SIG-M5 (cell line): ENCODE measurements around the gene KCNN3.
A peak's percentile ranks its signal among the peaks of the same experiment; 100 is the strongest.

Source experiments
- DNase-seq: peaks from one replicate; lab custom pipeline; 2025; lab: John Stamatoyannopoulos, UW

The KCNN3 gene

DNA sequence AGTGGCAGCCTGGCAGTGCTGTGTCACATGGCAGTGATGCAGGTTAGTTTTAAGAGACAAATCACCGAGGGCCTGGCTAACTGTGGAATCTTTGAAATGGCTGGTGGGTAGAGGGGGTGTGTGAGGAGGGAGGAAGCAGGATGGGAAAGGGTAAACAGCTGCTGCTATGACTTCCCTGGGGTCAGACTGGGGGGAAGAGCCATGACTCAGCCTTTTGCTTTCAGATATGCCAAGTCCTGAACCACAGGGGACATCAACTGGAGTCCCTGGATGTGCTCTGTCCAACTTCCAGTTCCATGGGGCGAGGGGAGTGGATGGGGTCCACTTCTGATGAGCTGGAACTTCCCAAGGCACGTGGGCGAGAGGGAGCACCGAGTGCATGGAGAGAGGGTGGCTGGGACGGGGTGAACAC lies 141.0 kb downstream of the KCNN3 start:
- DNase-seq = no peak

DNA sequence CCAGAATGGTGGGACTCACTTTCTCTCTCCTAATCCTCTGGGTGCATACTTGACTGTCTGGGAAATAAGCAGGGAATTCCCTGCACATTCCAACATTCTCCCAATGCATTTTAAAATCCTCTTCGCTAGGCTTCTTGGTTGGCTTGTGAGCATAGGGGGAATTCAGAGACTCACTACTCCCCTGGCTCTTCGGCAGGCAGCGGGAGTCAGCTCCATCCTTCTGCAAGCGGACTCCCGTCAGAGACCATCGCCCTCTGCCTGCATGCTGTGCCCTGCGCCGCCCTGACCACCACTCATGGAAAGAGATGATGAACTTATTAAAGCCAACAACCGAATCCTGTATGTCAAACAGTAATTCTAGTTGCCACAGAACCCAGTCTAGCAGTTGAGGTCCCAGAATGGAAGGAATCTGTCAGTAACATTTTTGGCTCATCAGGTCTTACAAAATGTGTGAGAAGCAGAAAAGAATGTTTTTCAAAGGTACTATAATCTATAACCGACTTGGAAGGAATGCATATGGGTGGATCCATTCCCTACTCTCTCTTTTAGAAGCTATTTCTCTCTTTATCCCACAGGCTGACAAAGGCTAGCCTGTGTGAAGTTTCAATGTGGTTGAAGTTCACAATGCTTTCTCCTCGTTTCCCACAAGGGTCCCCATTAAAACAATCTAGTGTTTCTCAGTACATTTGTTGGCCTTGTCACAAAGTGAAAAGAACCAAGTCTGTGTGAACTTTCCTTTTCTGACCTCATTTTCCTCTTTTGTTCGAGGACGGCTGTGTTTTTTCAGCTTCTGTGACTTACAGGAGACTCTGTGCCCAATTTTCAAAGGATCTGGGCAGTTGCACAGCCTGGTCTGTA lies 143.0 kb downstream of the KCNN3 start:
- DNase-seq = no peak

DNA sequence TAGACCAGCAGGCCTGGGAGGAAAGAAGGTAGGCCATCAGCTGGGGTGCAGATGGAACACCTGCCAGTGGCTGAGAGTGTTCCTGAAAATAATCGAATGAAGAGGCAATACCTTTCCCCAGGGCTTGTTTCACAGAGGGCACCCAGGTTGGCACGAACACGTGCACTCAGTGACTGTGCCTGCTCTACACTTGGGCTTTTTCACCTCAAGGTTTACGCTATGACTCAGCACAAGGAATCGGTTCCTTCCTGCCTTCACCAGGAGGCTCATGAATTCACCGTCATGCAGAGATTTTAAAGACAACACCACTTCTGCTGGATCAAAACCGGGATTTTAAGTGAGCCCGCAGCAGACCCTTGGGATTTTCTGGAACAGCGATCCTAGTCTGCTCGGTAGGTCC lies 143.6 kb downstream of the KCNN3 start:
- DNase-seq = no peak

DNA sequence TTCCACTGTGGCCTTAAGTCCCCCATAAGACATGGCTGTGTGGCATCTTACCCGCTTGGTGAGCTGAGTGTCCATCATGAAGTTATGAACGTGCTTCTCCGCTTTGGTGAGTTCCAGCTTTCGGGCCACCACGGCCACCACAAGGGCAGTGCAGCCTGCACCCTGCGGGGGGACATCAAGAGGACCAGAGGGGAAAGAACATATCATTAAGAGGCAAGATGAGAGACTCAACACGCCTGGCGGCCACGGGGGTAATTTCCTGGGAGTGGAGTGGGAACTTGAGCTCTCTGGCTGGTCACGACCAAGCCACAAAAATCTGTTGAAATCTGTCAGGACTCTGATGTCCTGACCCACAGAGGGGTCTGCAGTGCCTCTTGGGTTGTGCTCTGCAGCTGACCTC lies 144.2 kb downstream of the KCNN3 start:
- no peak for DNase-seq

DNA sequence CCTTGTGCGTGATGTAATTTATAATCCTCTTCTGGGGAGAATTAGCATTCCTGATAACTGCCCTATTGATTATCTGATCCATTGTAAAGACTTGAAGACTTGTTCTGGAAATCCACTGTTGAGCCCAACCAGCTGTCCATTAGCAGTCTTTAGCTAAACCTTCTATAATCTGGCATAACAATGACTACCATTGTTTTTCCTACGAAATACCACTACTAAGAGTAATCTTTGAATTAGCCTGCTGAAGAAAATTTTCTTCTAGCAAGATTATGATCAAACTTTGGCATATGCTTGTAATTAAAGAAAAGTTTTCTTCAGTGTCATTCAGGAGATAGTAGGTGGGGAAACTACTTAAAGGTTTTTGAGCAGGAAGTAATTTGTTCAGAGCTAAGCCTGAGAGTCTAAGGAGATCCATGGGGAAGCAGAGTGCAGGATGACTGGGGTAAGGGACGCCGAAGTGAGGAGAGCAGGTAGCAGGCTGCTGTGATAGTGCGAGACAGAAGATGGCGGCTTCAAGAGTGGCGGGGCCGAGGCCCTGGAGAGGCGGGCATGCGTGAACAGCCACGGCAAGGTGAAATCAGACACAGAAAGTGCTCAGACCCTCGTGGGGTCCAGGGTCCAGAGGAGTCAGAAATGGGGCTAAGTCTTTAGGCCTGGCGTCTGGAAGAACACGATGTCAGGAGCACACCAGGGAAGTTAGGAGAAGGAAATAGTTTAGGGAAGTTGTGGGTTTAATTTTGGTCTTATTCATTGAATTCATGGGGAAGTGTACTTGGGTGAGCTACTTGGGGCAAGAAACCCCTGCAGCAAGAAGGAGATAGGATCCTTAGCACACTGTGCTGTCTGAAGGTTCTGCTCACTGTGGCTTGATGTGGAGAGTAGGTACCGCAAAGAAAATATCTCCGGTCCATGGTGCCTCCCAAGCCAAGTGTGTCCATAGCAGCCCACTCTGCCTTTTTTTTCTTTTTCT lies 149.5 kb downstream of the KCNN3 start:
- DNase-seq = peak; percentile 77

DNA sequence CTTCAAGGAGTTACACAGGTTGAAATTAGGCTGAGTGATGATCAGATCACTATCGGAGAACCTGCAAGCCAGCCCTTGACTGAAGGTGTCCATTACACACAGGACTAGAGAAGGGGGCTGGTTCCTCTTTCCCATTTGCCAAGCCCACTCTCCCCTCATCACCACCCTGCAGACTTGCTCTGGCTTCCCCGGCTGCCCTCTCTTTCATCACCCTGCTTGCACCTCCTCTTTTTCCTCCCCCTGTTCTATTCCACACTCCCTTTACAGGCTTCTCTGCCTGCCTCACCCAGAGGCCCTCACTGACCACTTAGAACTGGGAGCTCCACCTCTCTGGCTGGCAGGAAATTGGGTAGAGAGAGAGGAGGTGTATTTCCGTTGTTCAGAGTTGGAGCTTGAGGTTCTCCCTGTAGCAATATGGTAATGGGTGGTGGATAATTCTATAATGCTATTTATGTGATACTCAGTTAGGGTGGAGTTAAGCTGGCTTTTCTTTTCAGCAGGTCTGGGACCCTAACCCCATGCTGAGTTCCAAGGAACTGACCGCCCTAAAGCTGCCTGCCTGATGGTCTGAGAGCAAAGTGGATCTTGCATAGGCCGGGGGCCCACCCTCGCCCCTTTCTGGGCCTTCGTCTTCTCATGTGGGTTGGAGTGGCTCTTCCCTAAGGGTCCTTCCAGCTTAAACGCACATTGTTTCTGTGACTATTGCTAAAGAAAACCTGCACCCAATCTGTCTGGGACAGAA lies 150.3 kb downstream of the KCNN3 start:
- no peak for DNase-seq

DNA sequence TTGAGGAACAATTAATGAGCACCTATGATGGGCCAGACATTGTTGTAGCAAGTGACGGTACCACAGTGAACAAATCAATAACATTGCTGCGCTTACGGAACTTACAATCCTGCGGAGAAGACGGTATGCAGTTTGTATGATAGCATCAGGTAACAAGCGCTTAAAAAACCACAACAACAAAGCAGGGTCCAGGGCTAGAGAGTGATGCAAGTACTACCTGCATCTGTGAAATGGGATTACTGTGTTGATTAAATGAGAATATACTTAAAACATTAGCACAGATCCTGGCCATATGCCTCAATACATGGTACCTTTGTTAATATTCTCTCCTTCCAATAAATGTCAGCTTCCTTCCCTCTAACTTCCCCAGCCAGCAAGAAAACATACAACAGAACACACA lies 151.5 kb downstream of the KCNN3 start:
- no peak for DNase-seq

DNA sequence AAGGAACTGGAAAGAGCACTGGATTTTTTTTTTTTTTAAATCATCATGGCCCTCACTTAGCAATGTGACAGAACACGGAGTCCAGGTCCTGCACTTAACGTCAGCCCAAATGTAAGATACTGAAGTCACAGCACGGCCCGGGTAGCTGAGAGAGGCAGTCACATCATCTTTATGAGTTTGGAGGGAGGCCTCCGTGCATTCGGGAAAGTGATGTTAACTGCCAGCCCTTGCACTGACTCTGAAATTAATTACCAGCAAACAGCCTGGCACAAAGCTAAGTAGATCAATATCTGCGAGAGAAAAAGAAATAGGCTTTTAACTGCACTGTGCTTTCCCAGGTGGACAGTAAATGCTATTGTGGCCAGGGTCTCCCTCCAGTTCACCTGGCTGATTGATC lies 152.6 kb downstream of the KCNN3 start:
- DNase-seq = no peak

DNA sequence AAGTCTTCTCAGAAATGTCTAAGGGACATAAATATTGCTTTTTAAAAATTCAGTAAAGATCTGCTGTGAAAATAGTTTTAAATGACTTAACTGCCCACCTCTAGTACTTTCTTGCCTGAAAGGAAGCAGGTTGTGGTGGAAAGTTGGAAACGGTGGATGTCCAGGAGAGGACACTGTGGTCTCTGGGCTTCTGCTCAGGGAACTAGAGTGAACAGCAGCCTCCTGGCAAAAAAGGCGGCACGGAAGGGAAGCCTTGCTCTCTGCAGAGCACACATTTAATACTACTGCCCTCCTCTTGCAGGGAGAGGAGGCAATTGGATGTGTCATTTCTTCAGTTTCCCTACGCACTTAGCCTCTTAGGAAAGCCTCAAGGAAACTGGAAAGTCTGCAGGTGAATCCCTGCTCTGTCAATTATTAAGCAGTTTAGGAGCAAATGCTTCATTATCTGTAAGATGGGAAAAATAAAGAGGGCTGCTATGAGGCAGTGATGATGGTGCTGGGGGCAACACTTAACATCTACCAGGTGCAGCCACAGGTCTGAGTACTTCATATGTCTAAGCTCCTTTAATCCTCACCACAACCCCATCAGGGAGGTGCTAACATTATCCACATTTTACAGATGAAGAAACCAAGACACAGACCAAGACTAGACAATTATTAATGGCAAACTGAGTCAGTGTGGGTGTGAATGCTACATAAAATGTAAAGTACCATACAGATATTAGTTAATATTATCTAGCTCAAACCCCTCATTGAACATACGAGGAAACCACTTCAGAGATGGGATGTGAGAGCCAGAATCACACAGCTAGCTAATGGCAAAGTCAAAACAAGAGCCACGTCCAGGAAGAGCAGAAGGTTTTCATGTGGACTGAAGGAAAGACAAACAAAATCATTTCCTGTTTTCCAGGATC lies 153.2 kb downstream of the KCNN3 start:
- no peak for DNase-seq

DNA sequence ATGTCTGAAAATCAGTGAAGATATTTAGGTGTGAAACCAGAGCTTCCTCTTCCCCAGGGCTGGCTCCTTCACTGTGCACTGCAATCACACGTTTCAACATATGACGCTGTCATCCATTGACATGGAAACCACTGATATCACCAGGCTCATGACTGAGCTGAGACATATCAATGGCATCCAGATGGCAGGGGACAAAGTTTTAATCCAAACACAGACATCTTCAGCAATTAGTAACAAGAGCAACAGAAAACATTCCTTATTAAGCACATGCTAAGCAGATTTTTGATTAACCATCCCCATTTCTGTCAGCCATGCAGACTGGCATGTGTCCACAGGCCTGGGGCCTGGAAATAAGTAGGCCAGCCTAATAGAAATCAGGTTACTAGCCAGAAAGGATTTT lies 154.1 kb downstream of the KCNN3 start:
- peak; percentile 58 for DNase-seq

DNA sequence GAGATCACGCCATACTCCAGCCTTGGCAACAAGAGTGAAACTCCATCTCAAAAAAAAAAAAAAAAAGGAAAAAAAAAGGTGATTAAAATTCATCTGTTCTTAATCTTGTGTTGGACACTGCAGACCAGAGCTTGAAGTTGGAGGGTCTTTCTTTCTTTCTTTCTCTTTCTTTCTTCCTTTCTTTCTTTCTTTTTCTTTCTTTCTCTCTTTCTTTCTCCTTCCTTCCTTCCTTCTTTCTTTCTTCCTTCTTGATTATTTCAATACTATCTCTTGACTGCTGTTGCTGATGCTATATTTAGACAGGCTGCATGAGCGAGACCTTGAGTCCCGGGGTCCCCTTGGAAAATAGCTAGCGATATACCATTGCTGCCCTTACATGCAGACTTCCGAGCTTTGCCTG lies 154.7 kb downstream of the KCNN3 start:
- DNase-seq = no peak

DNA sequence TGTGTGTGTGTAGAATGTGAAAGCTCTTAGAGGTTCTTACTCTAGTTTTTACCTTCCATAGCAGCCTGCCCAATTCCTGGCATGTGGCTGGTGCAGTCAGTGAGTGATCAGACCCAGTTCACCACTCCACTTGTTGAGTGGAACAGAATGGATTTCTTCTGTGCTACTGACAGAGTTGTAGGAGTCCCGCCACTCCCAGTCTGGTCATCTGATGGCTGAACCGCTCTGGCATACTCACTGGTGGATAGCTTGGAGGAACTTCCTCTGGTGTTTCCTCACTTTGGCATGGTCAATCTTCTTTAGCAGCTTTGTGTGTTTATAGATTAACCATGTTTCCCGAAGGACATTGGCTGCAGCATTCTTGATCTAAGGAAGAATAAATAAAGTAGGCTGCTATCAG lies 155.4 kb downstream of the KCNN3 start:
- no peak for DNase-seq

DNA sequence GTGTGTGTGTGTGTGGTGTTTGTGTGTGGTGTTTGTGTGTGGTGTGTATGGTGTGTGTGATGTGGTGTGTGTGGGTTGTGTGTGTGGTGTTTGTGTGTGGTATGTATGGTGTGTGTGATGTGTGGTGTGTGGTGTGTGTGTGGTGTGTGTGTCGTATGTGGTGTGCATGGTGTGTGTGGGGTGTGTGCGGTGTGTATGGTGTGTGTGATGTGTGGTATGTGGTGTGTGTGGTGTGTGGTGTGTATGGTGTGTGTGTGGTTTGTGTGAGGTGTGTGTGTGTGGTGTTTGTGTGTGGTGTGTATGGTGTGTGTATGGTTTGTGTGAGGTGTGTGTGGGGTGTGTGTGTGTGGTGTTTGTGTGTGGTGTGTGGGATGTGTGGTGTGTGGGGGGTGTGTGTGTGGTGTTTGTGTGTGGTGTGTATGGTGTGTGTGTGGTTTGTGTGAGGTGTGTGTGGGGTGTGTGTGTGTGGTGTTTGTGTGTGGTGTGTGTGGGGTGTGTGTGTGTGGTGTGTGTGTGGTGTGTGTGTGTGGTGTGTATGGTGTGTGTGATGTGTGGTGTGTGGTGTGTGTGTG lies 155.9 kb downstream of the KCNN3 start:
- no peak for DNase-seq

DNA sequence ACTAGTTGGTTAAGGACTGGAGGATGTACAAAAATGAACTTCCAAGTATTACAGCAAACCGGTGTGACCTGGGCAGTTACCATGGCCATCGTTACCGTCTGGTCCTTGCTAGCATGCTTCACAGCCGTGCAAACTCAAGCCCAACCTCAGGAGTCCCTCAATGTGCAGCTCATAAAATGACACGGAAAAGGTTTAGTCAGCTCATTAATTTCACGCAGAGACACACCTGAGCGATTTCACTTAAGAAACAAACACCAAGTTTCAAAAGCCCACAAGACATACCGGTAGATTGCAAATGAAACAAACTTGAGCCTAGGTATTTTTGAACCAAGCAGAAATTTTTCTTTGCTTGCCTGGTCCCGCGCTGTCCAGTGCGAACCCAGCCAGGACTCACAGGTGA lies 157.1 kb downstream of the KCNN3 start:
- DNase-seq = no peak

DNA sequence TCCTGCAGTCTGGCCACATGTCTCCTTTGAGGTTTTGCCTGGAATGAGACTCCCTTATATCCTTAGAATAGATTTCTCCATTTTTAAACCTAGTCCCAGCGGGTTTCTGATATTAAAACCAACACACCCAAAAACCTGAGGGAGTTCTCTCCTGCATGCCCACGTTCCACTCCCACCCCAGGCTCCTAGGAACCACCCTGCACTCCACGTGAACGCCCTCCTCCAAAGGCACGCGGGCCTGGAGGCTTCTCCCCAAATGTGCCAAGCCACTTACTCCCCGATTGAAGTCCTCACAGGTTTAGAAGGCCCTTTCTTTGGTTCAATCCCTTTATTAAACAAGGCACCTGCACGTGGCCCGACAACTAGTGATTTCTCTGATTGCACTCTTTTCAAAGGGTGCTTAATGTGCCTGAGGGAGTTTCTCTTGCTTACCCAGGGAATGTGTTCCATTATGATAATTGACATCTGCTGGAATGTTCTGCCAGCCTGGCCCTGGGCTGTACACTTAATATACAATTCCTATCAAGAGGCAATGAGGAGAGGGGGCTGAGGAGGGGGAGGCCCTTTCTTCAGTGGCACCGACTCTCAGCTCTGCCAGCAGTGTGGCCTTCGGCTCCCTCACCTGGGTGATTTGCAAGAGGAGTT lies 157.8 kb downstream of the KCNN3 start:
- no peak for DNase-seq

DNA sequence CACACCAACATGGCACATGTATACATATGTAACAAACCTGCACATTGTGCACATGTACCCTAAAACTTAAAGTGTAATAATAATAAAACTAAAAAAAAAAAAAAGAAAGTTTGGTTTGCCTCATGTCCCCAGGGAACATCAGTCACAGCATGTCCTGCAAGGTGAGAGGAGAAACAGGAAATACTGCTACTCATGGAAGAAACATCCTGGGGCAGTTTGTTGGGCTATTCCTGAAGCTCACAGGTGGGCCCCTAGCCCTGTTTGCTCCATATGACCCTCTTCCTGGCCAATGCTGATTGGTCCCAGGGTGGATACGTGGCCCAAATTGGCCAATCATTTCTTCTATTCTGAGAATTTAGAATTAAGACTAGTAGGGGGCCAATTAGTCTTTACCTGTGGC lies 158.7 kb downstream of the KCNN3 start:
- no peak for DNase-seq

DNA sequence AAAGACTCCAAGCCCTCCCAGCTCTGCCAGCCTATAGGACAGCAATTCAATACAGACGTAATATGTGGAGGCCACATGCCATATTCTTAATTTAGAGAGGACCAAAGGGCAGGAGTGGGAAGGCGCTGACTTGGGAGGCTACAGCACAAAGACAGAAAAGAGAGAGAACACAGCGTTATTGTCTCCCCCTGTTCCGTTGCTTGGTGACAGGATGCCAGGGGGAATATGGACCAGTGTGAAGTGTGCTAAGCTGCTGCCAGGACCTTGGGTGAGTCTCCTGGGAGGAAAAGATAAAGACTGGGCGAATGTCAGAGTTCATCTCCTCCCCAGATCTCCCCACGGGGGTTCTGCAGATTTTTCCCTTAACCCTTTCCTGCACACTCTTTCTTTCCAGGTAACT lies 160.0 kb downstream of the KCNN3 start:
- DNase-seq = no peak

DNA sequence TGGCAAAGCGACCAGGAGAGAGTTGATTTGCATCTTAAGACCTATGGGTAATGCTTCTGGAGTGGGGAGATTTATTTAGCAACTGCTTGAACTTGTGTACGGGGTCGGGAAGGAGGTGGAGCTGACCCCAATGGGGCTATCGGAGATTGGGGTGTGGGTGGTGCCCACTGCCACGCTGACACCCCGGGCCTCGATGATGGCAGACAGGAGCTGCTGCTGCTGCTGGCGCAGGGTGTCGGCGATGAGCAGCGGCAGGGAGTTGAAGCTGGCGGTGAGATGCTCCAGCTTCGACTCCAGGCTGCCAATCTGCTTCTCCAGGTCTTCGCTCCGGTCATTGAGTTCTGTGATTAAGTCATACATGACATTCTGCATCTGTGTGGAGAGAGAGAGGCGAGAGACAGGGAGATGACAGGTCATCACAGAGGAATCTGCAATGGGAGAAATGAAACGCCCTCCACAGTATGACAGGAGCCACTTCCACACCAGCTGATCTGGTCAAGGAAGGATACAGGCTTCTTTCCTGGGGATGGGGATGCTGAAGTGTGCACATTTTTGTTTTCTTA lies 162.1 kb downstream of the KCNN3 start:
- no peak for DNase-seq

DNA sequence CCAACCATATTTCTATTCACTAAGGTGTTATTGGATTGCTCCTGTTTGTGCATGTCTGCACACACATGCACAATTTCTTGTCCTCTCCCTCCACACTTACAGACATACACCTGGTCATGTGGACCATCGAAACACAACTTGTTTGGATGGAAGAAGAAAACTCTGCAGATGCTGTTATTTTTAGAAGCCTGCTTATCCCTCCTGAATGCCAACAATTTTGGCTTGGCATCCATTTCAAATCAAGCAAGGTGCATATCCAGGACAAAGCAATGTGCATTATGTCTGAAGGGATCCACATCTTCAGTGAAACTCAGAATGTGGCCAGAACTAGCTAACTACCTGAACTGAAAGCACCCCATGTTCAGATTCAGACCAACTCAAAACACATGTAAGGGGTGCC lies 163.2 kb downstream of the KCNN3 start:
- DNase-seq = no peak

DNA sequence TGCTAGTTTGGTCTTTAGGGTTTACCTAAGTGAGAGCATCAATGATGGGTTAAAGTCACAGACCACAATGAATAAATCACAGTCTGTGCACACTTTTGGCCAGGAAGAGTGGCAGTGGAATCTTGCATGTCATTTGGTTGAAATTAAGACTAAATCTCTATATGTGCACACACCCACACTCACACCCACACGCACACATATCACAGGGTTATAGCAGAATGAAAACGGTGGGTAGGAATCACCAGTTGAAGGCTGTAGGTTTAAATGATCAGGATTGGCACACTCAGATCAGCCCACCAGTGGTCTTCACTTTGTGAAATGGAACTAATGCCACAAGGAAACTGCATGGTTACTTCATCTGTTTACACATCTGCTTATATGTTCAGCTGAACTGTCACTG lies 164.5 kb downstream of the KCNN3 start:
- DNase-seq = no peak
